NCI-H1105 treated with DMSO at 0.1 percent for 48 hours (cell line): ENCODE data around the gene NDUFA12.

Experiments
- DNase-seq: peaks from one replicate; lab custom pipeline; 2025; lab: John Stamatoyannopoulos, UW

NDUFA12 gene

DNA sequence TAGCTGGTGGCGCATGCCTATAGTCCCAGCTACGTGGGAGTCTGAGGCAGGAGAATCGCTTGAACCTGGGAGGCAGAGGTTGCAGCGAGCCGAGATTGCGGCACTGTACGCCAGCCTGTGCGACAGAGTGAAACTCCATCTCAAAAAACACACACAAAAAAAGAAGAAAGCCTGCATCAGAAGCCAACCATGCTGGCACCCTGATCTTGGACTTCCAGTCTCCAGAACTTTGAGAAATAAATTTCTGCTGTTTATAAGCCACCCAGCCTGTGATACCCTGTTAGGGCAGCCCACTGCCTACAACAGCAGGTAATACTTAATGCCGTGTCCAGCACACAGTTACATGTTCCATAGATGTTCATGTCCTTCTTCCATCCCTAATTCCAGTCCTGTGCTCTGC is 62.7 kb downstream of the NDUFA12 start:
- no peak for DNase-seq

DNA sequence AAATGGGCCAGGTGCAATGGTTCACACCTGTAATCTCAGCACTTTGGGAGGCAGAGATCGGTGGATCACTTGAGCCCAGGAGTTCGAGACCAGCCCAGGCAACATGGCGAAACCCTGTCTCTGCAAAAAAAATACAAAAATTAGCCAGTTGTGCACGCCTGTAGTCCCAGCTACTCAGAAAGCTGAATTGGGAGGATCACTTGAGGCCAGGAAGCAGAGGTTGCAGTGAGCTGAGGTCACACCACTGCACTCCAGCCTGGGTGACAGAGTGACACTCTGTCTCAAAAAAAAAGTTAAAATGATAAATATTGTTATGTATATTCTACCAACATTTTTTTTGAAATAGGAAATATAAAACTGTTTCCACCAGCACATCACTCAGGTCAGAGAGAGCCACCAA is 64.9 kb downstream of the NDUFA12 start:
- no peak for DNase-seq

DNA sequence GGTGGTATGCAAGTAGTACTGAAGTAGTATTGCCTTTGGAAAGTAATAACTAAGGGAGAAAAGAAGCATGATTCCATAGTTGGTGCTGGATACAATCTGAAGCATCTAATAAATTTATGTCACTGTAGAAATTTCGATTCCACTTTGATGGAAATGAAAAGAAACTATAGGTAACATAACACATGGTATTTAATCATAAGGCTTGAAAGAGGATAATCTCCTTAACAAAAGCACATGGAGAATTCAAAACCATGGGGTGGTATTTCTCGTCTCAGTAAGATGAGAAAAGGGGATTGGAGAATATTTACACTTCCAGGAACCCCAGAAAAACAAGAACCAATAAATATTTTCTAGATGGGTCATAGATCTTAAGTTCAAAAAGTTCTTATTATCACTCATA is 72.7 kb downstream of the NDUFA12 start:
- DNase-seq, result no peak

DNA sequence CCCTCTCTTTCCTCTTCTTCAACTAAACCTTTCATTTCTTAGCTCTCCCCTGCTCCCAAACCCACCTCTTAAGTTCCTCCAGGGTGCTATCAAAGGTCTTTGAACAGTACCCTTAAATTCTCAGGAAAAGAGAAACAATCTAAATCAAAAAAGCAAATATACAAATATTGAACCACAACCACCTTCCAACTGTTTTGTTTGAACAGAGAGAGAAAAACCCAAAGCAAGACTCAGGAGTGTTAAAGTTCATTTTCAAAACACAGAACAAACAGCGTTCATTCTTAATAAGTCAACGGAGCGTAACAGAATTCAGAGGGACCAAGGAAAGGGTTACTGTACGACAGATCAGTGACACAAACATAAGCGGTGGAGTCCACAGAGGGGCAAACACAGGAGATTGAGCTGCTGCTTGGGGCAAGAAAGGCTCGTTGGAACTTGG is 73.3 kb downstream of the NDUFA12 start:
- DNase-seq, result no peak

DNA sequence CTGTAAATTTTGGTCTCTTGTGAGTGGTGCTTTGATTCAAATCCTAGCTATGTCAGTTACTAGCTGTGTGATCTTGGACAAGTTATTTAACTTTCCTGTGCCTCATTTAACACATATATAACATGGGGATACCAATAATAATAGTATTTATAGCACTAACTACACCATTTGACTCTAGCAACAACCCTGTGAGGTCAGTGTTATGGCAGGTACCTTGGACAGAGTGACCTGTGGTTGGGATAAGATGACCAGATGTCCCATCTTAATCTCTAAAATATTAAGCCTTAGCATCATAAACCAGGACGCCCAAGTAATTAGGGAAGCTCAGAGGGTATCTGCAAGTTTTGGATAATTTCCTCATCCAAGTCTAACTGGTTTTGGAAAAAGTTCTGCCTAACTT is 73.7 kb downstream of the NDUFA12 start:
- no peak for DNase-seq

DNA sequence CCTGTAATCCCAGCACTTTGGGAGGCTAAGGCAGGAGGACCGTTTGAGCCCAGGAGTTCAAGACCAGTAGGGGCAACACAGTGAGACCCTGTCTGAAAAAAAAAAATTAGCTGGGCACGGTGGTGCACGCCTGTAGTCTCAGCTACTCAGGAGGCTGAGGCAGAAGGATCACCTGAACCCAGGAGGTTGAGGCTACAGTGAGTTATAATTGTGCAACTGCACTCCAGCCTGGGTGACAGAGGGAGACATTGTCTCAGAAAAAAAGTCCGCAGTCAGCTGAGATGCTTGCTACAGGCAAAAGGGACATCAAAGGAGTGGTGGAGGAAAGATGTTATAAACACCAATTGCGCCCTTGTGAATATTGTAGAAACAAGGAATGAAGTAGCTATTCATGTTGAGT is 77.8 kb downstream of the NDUFA12 start:
- no peak for DNase-seq

DNA sequence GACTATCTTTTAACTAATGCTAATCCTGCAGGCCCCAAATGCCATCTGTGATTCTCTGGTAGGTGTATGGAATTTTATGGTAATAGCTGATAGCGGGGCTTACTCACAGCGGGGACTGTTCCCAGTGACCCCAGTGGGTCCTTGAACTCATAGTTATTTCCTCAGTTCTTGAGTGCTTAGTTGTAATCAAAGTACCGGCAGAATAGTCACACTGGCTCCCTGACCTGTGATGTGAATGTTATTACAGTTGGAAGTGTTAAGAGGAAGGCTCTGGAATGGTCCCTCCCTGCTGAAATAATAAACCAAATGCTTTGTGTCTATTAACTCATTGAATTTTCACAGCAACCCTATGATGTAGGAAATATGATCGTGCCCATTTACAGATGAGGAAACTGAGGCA is 78.3 kb downstream of the NDUFA12 start:
- no peak for DNase-seq

DNA sequence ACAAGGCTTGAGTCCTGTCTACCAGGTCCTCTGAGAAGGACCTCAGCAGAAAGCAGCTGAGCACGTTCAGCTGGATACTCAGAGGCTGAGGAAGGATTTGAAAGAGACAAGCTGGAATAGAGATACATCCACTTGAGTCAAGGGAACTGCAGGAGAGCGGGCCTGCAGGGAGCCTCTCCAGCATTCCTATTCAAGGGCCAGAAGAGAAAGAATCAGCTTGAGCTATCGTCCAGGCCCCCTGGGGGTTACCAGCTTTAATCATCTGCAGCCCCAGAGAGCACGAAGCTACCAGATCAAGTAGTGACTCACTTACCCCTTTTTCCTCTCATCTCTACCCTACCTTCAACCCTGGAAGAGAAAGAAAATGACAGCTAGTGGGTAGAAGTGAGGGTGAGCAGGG is 80.9 kb downstream of the NDUFA12 start:
- DNase-seq, result no peak
